Esophagus squamous epithelium (tissue), 4 donors: ENCODE measurements around the gene ACTR2.

Experiments used
- POLR2A ChIP-seq, 4 donors: fragments of 450-650 bp; IDR thresholded peaks; one replicate each; pipeline ENCODE4 v1.6.1; 2017; ENCODE audit warnings: antibody characterized with exemption in 4 of 4, mild to moderate bottlenecking in 4 of 4, moderate library complexity in 3 of 4
- TF ChIP-seq, protein P1 (sequence below), 6 experiments: fragments of 450-650 bp in 4 of 6; fragments of 200-600 bp in 2 of 6; sonication (generic) in 2 of 6; IDR thresholded peaks; one replicate each; pipeline ENCODE4 v1.5.1; 2016 to 2019; ENCODE audit warnings: antibody characterized with exemption in 6 of 6, mild to moderate bottlenecking in 4 of 6, moderate library complexity in 4 of 6

GRCh38 chr2:65281627-65282351 is 54.2 kb downstream of the ACTR2 start:
- TF ChIP-seq POLR2A (IDR thresholded peaks at IDR 0.05): no peak
- TF ChIP-seq, protein P1, sequence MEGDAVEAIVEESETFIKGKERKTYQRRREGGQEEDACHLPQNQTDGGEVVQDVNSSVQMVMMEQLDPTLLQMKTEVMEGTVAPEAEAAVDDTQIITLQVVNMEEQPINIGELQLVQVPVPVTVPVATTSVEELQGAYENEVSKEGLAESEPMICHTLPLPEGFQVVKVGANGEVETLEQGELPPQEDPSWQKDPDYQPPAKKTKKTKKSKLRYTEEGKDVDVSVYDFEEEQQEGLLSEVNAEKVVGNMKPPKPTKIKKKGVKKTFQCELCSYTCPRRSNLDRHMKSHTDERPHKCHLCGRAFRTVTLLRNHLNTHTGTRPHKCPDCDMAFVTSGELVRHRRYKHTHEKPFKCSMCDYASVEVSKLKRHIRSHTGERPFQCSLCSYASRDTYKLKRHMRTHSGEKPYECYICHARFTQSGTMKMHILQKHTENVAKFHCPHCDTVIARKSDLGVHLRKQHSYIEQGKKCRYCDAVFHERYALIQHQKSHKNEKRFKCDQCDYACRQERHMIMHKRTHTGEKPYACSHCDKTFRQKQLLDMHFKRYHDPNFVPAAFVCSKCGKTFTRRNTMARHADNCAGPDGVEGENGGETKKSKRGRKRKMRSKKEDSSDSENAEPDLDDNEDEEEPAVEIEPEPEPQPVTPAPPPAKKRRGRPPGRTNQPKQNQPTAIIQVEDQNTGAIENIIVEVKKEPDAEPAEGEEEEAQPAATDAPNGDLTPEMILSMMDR (IDR thresholded peaks at IDR 0.05): no peak
